Measurements from ENCODE around the gene UBE2I.

UBE2I gene

GRCh38 chr16:1297018-1297696 is 12.3 kb upstream of the UBE2I start:
- no peak for DNase-seq
- Histone ChIP-seq H3K27me3 (peaks cover 85% of the 10 kb centered on the region), H3K36me3 (no peaks in the 10 kb centered on the region), H3K4me3 (ENCODE audit: low read depth, low read length) (no peak overlapping the region), H3K4me1 (no peaks in the 10 kb centered on the region), H3K9me3 (no peaks in the 10 kb centered on the region)
- TF ChIP-seq CTCF (IDR thresholded peaks at IDR 0.05; ENCODE audit: low read depth, low read length), result no peak

- Histone ChIP-seq H3K4me3 (ENCODE audit: low read depth, low read length) (no peak overlapping the region), H3K9me3 (no peaks in the 10 kb centered on the region), H3K36me3 (no peaks in the 10 kb centered on the region), H3K27me3 (peaks cover 77% of the 10 kb centered on the region), H3K4me1 (no peaks in the 10 kb centered on the region)
- no peak for TF ChIP-seq CTCF (IDR thresholded peaks at IDR 0.05; ENCODE audit: low read depth, low read length)
- DNase-seq, result no peak
Observed at GRCh38 chr16:1298406-1298805, 11.0 kb upstream of the UBE2I start.

- H3K4me3 ChIP-seq (ENCODE audit: low read depth, low read length), result no peak overlapping the region
- H3K27me3 ChIP-seq, result peaks cover 70% of the 10 kb centered on the region
- no peaks in the 10 kb centered on the region for H3K9me3 ChIP-seq
- no peak for TF ChIP-seq CTCF (IDR thresholded peaks at IDR 0.05; ENCODE audit: low read depth, low read length)
- no peaks in the 10 kb centered on the region for H3K4me1 ChIP-seq
- DNase-seq, result no peak
- H3K36me3 ChIP-seq, result no peaks in the 10 kb centered on the region
Observed at GRCh38 chr16:1299012-1299867, 10.2 kb upstream of the UBE2I start.

- DNase-seq, result no peak
- Histone ChIP-seq H3K4me3 (ENCODE audit: low read depth, low read length) (no peak overlapping the region), H3K36me3 (no peaks in the 10 kb centered on the region), H3K27me3 (peaks cover 70% of the 10 kb centered on the region), H3K4me1 (no peaks in the 10 kb centered on the region), H3K9me3 (no peaks in the 10 kb centered on the region)
- TF ChIP-seq CTCF (IDR thresholded peaks at IDR 0.05; ENCODE audit: low read depth, low read length), result no peak
Observed at GRCh38 chr16:1299868-1300203, 9.6 kb upstream of the UBE2I start.

- Histone ChIP-seq H3K27me3 (peaks cover 62% of the 10 kb centered on the region), H3K4me3 (ENCODE audit: low read depth, low read length) (no peak overlapping the region), H3K9me3 (no peaks in the 10 kb centered on the region), H3K4me1 (no peaks in the 10 kb centered on the region), H3K36me3 (no peaks in the 10 kb centered on the region)
- TF ChIP-seq CTCF (IDR thresholded peaks at IDR 0.05; ENCODE audit: low read depth, low read length), result peak; percentile 81
- peak; percentile 80 for DNase-seq
Observed at GRCh38 chr16:1300664-1301476, 8.6 kb upstream of the UBE2I start.

All from BE2C (cell line).